NCI-H2081 (cell line): Measurements from ENCODE around the gene AGXT2.
A peak's percentile ranks its signal among the peaks of the same experiment; 100 is the strongest.

ENCODE experiments used
- DNase-seq, 2 experiments: peaks; one replicate each; lab custom pipeline; 2025; lab: John Stamatoyannopoulos, UW

Gene AGXT2

DNA sequence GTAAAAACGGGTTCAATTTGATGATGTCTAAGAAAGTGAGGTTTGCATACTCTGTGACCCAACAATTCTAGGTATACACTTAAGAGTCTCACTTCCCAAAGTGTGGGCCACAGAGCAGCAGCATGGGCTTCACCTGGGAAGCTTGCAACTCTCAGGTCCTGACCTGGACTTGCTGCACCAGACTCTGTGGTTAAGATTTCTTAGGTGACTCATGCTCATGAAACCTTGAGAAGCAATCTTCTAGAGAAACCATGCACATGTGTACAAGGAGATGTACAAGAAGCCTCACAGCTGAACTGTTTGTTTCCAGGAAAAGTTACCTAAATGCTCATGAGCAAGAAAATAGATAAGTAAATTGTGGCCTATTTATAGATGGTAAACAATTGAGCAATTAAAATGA is 88.4 kb downstream of the AGXT2 start:
- DNase-seq = no peak

DNA sequence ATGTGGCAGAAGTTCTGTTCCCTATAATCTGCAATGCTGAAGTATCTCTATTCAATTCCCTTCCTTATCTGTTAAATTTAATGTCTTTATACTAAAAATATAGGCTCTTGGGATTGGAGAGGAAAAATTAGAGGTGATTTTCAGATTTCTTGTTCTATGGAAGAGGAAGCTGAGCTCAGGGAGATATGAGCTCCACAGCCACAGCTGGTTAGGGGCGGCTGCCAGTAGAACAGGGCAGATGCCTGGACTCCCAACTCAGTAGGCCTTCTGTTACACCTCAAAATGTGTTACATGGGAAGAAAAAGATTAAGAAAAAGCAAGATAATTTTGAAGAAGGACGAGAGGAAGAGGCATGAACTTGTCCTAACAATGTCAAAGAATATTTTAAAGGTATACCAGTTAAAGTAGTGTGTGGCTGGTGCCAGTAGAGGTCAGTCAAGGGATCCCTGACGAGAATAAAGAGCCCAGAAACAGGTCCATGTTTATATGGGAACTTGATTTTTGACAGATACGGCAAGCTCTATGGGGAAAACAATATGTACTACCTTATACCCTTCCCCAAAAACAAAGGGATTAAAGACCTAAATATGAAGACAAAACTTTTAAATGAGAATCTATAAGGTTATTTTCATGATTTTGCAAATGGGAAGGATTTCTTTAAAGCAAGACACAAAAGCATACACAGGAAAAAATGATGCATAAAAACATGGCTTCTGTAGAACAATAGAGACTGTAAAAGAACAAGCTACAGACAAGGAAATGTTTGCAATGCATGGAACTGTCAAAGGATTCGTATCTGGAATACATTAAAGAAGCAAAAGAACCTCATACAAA is 89.7 kb downstream of the AGXT2 start:
- peak; percentile 7 to 25 for DNase-seq

DNA sequence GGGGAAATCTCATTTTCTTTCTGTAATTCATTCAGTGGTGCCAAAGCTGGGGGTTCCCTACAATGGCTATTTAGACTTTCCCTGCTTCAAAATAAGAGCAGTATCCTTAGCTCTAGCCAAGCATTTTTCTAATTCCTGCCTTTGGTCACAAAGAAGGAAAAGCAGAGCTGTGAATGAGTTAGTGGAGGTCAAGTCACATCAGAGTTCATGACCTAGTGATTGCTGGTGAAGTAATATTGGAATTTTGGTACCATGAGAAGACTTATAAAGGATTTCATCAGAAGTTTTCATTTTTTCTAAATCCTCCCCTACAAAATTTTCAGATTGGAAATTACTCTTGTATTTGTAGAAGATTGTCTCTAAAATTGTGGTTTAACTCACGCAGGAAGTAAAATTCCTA is 90.4 kb downstream of the AGXT2 start:
- DNase-seq = no peak
